OCI-LY7 (cell line): ENCODE results near the gene KCNE3. TPM values are rescaled to one million over a fixed set of nuclear protein-coding genes. Genes with fewer than 3 reads are reported as not detected.

ENCODE experiments used
- BruUV-seq: library from RNA; stranded (reverse); fragments of 400-500 nt; replicated peaks from 2 replicates; lab custom pipeline; 2021; lab: Mats Ljungman, UMichigan
- CTCF ChIA-PET: fragments of 300-600 bp; sonication (Branson Sonifier 250); formaldehyde crosslinking; loops from one replicate; lab custom pipeline; 2022; ENCODE audit warnings: antibody characterized with exemption; ENCODE audit not compliant: unreplicated experiment; lab: Charles Lee
- POLR2A ChIA-PET: fragments of 300-600 bp; sonication (Branson Sonifier 250); formaldehyde crosslinking; loops from one replicate; lab custom pipeline; 2022; ENCODE audit warnings: antibody characterized with exemption; lab: Charles Lee
- DNase-seq: peaks from one replicate; pipeline ENCODE4 v3.0.0-alpha.2; 2015; ENCODE audit warnings: low spot score
- H2AFZ ChIP-seq: fragments of 200-600 bp; sonication (generic), shearing (Covaris generic); 2 replicates; pipeline ENCODE4 v1.6.1; 2014; ENCODE audit warnings: mild to moderate bottlenecking, antibody characterized with exemption, low read length, moderate library complexity
- H3K27ac ChIP-seq: fragments of 200-600 bp; sonication (generic); 2 replicates; pipeline ENCODE4 v1.5.1; 2014; ENCODE audit warnings: mixed run types, low read depth, mild to moderate bottlenecking, moderate library complexity, low read length, inconsistent platforms; ENCODE audit not compliant: poor library complexity, severe bottlenecking
- H3K36me3 ChIP-seq: fragments of 200-600 bp; sonication (generic); 2 replicates; pipeline ENCODE4 v1.6.1; 2014; ENCODE audit warnings: mild to moderate bottlenecking, antibody characterized with exemption, low read length, moderate library complexity, mixed read lengths; ENCODE audit not compliant: insufficient read depth
- H3K4me1 ChIP-seq: fragments of 200-600 bp; sonication (generic); 2 replicates; pipeline ENCODE4 v1.5.1; 2014; ENCODE audit warnings: mild to moderate bottlenecking, low read length; ENCODE audit not compliant: insufficient read depth, poor library complexity, severe bottlenecking
- H3K4me2 ChIP-seq: fragments of 200-600 bp; sonication (generic); 2 replicates; pipeline ENCODE4 v1.6.1; 2014; ENCODE audit warnings: mild to moderate bottlenecking, low read length
- H3K4me3 ChIP-seq: fragments of 200-600 bp; sonication (generic); 2 replicates; pipeline ENCODE4 v1.5.1; 2014; ENCODE audit warnings: mild to moderate bottlenecking, low read depth, low read length; ENCODE audit not compliant: poor library complexity, severe bottlenecking
- H3K79me2 ChIP-seq: fragments of 200-600 bp; sonication (generic); 2 replicates; pipeline ENCODE4 v1.6.1; 2016; ENCODE audit warnings: low read depth, mild to moderate bottlenecking, low read length, moderate library complexity, mixed read lengths; ENCODE audit not compliant: insufficient read depth
- H3K9me2 ChIP-seq: fragments of 200-600 bp; sonication (generic); 2 replicates; pipeline ENCODE4 v1.6.1; 2016; ENCODE audit warnings: mild to moderate bottlenecking, low read length, mixed read lengths; ENCODE audit not compliant: insufficient read depth
- H3K9me3 ChIP-seq: fragments of 200-600 bp; sonication (generic); 2 replicates; pipeline ENCODE4 v1.6.1; 2014; ENCODE audit warnings: mild to moderate bottlenecking, mixed run types, low read length, mixed read lengths
- H4K20me1 ChIP-seq: fragments of 200-600 bp; sonication (generic); 2 replicates; pipeline ENCODE4 v1.6.1; 2014; ENCODE audit warnings: mild to moderate bottlenecking, antibody characterized with exemption, low read length, moderate library complexity, mixed read lengths; ENCODE audit not compliant: insufficient read depth
- EZH2phosphoT487 ChIP-seq: fragments of 200-600 bp; sonication (generic); IDR thresholded peaks from 2 replicates; pipeline ENCODE4 v1.6.1; 2018; ENCODE audit warnings: low read depth, borderline replicate concordance, mild to moderate bottlenecking, mixed run types, antibody characterized with exemption, low read length, moderate library complexity, mixed read lengths
- intact Hi-C: fragments of 100-400 bp; cut with micrococcal nuclease; formaldehyde crosslinking; loops from one replicate; pipeline ENCODE4 v1.10.0; 2022; ENCODE audit not compliant: unreplicated experiment
- total RNA-seq, 2 experiments: library from RNA; depleted of rRNA in 1 of 2; stranded (reverse); fragments of >200 nt in 1 of 2; shearing (Covaris generic) in 1 of 2; gene quantifications; 2 replicates each; pipeline ENCODE4 v1.2.3, GENCODE V29; 2014 to 2022
- TF ChIP-seq, protein P1 (sequence below): fragments of 200-600 bp; sonication (generic); conservative IDR thresholded peaks from 2 replicates; pipeline ENCODE4 v1.5.1; 2014; ENCODE audit warnings: mild to moderate bottlenecking, antibody characterized with exemption, low read length, moderate library complexity, mixed read lengths

KCNE3 gene
- total RNA-seq, 2 experiments from 2014 or later, result not detected

DNA sequence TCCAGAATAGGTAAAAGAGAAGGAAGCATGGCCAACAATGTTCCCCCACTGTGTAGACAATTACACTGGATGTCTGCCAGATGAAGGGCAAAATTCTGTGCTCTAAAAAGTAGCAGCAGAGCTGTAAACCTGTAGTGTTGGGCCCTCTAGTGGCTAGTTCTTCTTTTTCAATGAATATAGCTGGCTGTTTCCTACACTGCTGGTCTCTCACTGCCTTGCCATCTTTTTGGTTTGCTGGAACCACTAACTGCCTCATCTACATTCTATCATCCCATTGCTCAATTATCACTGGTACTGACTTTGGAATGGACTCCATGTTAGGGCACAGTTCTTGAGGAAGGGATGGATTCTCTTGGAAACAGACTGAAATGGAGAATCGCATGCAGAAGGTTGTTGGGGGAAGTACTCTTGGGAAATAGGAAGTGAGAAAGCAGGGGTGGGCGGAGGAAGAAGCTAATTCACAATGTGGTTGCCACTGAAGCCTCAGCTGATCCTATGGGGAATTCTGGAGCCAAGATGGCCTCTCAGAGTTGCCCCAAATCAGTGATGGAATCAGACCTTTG is 17.9 kb downstream of the KCNE3 start:
- H2AFZ ChIP-seq, result peak overlapping the region; percentile 65
- intact Hi-C loops, result loop anchor here (1.0 to 5.0 kb wide), 3 partner anchors 61 to 487 kb away; no protein-coding TSS in a partner anchor

DNA sequence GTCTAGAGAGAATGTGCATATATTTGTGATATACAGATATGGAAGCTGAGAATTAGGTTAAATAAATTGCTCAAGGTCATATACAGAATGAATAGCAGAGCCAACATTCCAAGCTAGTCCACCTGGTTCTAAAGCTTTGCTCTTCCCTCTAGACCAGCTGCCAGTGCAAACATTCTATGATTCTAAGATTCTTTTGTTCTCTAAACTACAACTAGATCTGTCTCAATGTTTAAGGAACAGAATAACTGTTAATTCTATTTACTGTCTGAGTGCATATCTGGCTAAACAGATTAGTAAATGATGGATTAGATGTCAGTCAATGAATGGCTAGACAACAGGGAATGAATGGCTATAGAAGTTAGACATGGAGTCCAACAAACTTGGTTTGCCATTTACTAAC is 19.6 kb downstream of the KCNE3 start:
- TF ChIP-seq EZH2phosphoT487, result no peak
- TF ChIP-seq, protein P1, sequence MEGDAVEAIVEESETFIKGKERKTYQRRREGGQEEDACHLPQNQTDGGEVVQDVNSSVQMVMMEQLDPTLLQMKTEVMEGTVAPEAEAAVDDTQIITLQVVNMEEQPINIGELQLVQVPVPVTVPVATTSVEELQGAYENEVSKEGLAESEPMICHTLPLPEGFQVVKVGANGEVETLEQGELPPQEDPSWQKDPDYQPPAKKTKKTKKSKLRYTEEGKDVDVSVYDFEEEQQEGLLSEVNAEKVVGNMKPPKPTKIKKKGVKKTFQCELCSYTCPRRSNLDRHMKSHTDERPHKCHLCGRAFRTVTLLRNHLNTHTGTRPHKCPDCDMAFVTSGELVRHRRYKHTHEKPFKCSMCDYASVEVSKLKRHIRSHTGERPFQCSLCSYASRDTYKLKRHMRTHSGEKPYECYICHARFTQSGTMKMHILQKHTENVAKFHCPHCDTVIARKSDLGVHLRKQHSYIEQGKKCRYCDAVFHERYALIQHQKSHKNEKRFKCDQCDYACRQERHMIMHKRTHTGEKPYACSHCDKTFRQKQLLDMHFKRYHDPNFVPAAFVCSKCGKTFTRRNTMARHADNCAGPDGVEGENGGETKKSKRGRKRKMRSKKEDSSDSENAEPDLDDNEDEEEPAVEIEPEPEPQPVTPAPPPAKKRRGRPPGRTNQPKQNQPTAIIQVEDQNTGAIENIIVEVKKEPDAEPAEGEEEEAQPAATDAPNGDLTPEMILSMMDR, result no peak
- no peaks in the 10 kb centered on the region for H3K9me2 ChIP-seq
- no peak overlapping the region for H3K27ac ChIP-seq
- H3K9me3 ChIP-seq, result no peaks in the 10 kb centered on the region
- intact Hi-C loops, result loop anchor here (5.0 kb wide), 2 partner anchors 190 to 485 kb away; no protein-coding TSS in a partner anchor
- no peak for DNase-seq
- no TSS peak for BruUV-seq
- ChIA-PET POLR2A (interaction anchor here (0.7 kb wide), 1 partner anchor 278 kb away, joined by 3 read pairs; no protein-coding TSS in a partner anchor), CTCF (interaction anchor here (0.6 kb wide), 1 partner anchor 9 kb away, joined by 3 read pairs; no protein-coding TSS in a partner anchor)
- H2AFZ ChIP-seq, result no peak overlapping the region
- no peak overlapping the region for H3K4me2 ChIP-seq
- H3K36me3 ChIP-seq, result no peaks in the 10 kb centered on the region
- no peaks in the 10 kb centered on the region for H3K79me2 ChIP-seq
- no peaks in the 10 kb centered on the region for H4K20me1 ChIP-seq
- H3K4me1 ChIP-seq, result peaks cover 5% of the 10 kb centered on the region
- no peak overlapping the region for H3K4me3 ChIP-seq

More for the DNA sequence above, 17.9 kb downstream of the KCNE3 start:
- H3K4me3 ChIP-seq, result no peak overlapping the region
- BruUV-seq, result no TSS peak
- peak; percentile 78 for DNase-seq
- H3K27ac ChIP-seq, result no peak overlapping the region
- H3K9me3 ChIP-seq, result no peaks in the 10 kb centered on the region
- H3K4me1 ChIP-seq, result peaks cover 5% of the 10 kb centered on the region
- no peaks in the 10 kb centered on the region for H3K9me2 ChIP-seq
- peak overlapping the region; percentile 54 for H3K4me2 ChIP-seq
- H3K79me2 ChIP-seq, result no peaks in the 10 kb centered on the region
- H4K20me1 ChIP-seq, result no peaks in the 10 kb centered on the region
- no peaks in the 10 kb centered on the region for H3K36me3 ChIP-seq
- ChIA-PET CTCF (interaction anchor here (0.7 to 1.2 kb wide), 5 partner anchors 13 to 194 kb away, joined by 3 to 5 read pairs (median 3); partner anchors contain the start of gene LIPT2), POLR2A (interaction anchor here (0.5 to 1.3 kb wide), 5 partner anchors 8 to 455 kb away, joined by 3 to 4 read pairs (median 3); partner anchors contain the start of gene PGM2L1)
- no peak for TF ChIP-seq EZH2phosphoT487
- TF ChIP-seq, protein P1, result peak; percentile 88

DNA sequence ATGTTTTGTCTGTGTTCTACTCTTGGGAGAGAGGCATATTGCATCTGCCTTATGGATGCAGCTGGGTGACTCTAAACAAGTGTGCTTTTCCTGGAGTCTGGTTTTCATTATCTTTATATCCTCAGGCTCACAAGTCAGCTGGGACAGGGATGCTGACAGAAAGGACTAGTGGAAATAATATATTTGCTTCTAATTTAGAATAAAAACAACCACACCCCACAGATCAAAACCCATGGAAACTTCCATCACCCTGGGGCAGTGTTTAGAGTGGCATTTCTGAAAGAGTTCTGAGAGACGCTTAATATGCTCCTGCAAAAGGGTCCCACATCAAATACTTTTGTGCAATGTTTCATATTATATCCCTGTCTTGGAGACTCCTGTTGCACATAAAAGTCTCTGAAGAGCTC is 20.8 kb downstream of the KCNE3 start:
- no peaks in the 10 kb centered on the region for H3K9me2 ChIP-seq
- no peaks in the 10 kb centered on the region for H4K20me1 ChIP-seq
- H3K4me2 ChIP-seq, result no peak overlapping the region
- H3K4me3 ChIP-seq, result no peak overlapping the region
- BruUV-seq, result no TSS peak
- ChIA-PET CTCF (no interaction called here), POLR2A (no interaction called here)
- H3K27ac ChIP-seq, result no peak overlapping the region
- H3K4me1 ChIP-seq, result peaks cover 5% of the 10 kb centered on the region
- no peak overlapping the region for H2AFZ ChIP-seq
- no peak for TF ChIP-seq EZH2phosphoT487
- TF ChIP-seq, protein P1, result no peak
- H3K36me3 ChIP-seq, result no peaks in the 10 kb centered on the region
- no peaks in the 10 kb centered on the region for H3K79me2 ChIP-seq
- DNase-seq, result no peak
- intact Hi-C loops, result loop anchor here (5.0 kb wide), 2 partner anchors 189 to 484 kb away; no protein-coding TSS in a partner anchor
- no peaks in the 10 kb centered on the region for H3K9me3 ChIP-seq
